Skeletal muscle tissue (tissue), 4 donors: Measurements from ENCODE around the gene ANKS4B. TPM values are rescaled to one million over a fixed set of nuclear protein-coding genes. Genes with fewer than 3 reads are reported as not detected.

Source experiments
- H3K27ac ChIP-seq: one replicate; pipeline ENCODE4 v1.7.0; 2013; ENCODE audit warnings: mild to moderate bottlenecking, low read depth, low read length, inconsistent platforms
- H3K27me3 ChIP-seq, 3 donors: one replicate each; pipeline ENCODE4 v1.7.0; 2013; ENCODE audit warnings: low read length in 3 of 3; ENCODE audit not compliant: control insufficient read depth in 3 of 3, insufficient read depth in 3 of 3
- H3K36me3 ChIP-seq, 3 donors: one replicate each; pipeline ENCODE4 v1.7.0; 2013; ENCODE audit warnings: low read length in 3 of 3; ENCODE audit not compliant: control insufficient read depth in 3 of 3, insufficient read depth in 3 of 3
- H3K4me1 ChIP-seq, 3 donors: one replicate each; pipeline ENCODE4 v1.7.0; 2013; ENCODE audit warnings: low read length in 3 of 3, mild to moderate bottlenecking in 3 of 3; ENCODE audit not compliant: control insufficient read depth in 3 of 3, insufficient read depth in 3 of 3
- H3K4me3 ChIP-seq, 3 donors: one replicate each; pipeline ENCODE4 v1.7.0; 2013; ENCODE audit warnings: low read length in 3 of 3
- H3K9ac ChIP-seq, 3 donors: one replicate each; pipeline ENCODE4 v1.7.0; 2013; ENCODE audit warnings: low read length in 3 of 3, mild to moderate bottlenecking in 3 of 3, moderate library complexity in 2 of 3, low read depth in 1 of 3
- H3K9me3 ChIP-seq, 3 donors: one replicate each; pipeline ENCODE4 v1.7.0; 2013; ENCODE audit warnings: low read length in 3 of 3; ENCODE audit not compliant: control insufficient read depth in 3 of 3
- total RNA-seq: library from RNA; depleted of rRNA; stranded (reverse); fragments of >200 nt; gene quantifications from one replicate; pipeline ENCODE4 v1.2.3, GENCODE V29; 2014
- donor health status: Osteomylitis.

The ANKS4B gene
- total RNA-seq, result not detected

GRCh38 chr16:21233521-21234150, at the start of gene ANKS4B:
Gene ANKS4B (plus strand): TSS chr16:21233699. CDS start chr16:21233738, 39 bp downstream.
- H3K9me3 ChIP-seq, result no peaks in the 10 kb centered on the region
- H3K27ac ChIP-seq, result no peak within 1 kb of the TSS
- no peak within 1 kb of the TSS for H3K4me3 ChIP-seq
- H3K27me3 ChIP-seq, result peaks cover 0 to 5% (median 0%) of the 10 kb centered on the region in 3 donors
- H3K4me1 ChIP-seq, result no peaks in the 10 kb centered on the region
- H3K36me3 ChIP-seq, result no peaks in the 10 kb centered on the region
- H3K9ac ChIP-seq, result no peak within 1 kb of the TSS

- no peak overlapping the region for H3K9ac ChIP-seq
- peaks cover 0 to 4% (median 3%) of the 10 kb centered on the region in 3 donors for H3K4me1 ChIP-seq
- H3K36me3 ChIP-seq, result peaks cover 24 to 35% (median 31%) of the 10 kb centered on the region in 3 donors
- H3K4me3 ChIP-seq, result no peak overlapping the region
- no peaks in the 10 kb centered on the region for H3K9me3 ChIP-seq
- no peak overlapping the region for H3K27ac ChIP-seq
- peaks cover 0 to 2% (median 0%) of the 10 kb centered on the region in 3 donors for H3K27me3 ChIP-seq
Measured at GRCh38 chr16:21183995-21184394, 49.5 kb upstream of the ANKS4B start.

- H3K9ac ChIP-seq, result no peak overlapping the region
- peaks cover 0 to 2% (median 0%) of the 10 kb centered on the region in 3 donors for H3K27me3 ChIP-seq
- H3K4me1 ChIP-seq, result peaks cover 0 to 4% (median 3%) of the 10 kb centered on the region in 3 donors
- H3K9me3 ChIP-seq, result no peaks in the 10 kb centered on the region
- H3K27ac ChIP-seq, result no peak overlapping the region
- H3K36me3 ChIP-seq, result peaks cover 16 to 27% (median 24%) of the 10 kb centered on the region in 3 donors
- H3K4me3 ChIP-seq, result no peak overlapping the region
Measured at GRCh38 chr16:21184834-21185233, 48.7 kb upstream of the ANKS4B start.

- Histone ChIP-seq H3K27me3 (peaks cover 0 to 2% (median 0%) of the 10 kb centered on the region in 3 donors), H3K4me1 (peaks cover 0 to 4% (median 3%) of the 10 kb centered on the region in 3 donors), H3K9me3 (no peaks in the 10 kb centered on the region)
Measured at GRCh38 chr16:21185659-21186325, 47.7 kb upstream of the ANKS4B start.

GRCh38 chr16:21186326-21186691, 47.2 kb upstream of the ANKS4B start:
- Histone ChIP-seq H3K9me3 (no peaks in the 10 kb centered on the region), H3K27ac (no peak overlapping the region), H3K27me3 (peaks cover 0 to 2% (median 0%) of the 10 kb centered on the region in 3 donors), H3K4me1 (peaks cover 0 to 4% (median 3%) of the 10 kb centered on the region in 3 donors), H3K36me3 (peaks cover 9 to 14% (median 11%) of the 10 kb centered on the region in 3 donors), H3K4me3 (no peak overlapping the region), H3K9ac (no peak overlapping the region)

More at GRCh38 chr16:21185659-21186325, 47.7 kb upstream of the ANKS4B start:
- peaks cover 14 to 19% (median 15%) of the 10 kb centered on the region in 3 donors for H3K36me3 ChIP-seq
- no peak overlapping the region for H3K4me3 ChIP-seq
- H3K27ac ChIP-seq, result no peak overlapping the region
- H3K9ac ChIP-seq, result no peak overlapping the region

- H3K27ac ChIP-seq, result no peak overlapping the region
- H3K4me1 ChIP-seq, result peaks cover 0 to 4% (median 3%) of the 10 kb centered on the region in 3 donors
- peaks cover 0 to 2% (median 2%) of the 10 kb centered on the region in 3 donors for H3K27me3 ChIP-seq
- no peaks in the 10 kb centered on the region for H3K36me3 ChIP-seq
- H3K4me3 ChIP-seq, result no peak overlapping the region
- H3K9ac ChIP-seq, result no peak overlapping the region
- H3K9me3 ChIP-seq, result no peaks in the 10 kb centered on the region
Measured at GRCh38 chr16:21189311-21189710, 44.2 kb upstream of the ANKS4B start.

GRCh38 chr16:21190013-21190412, 43.5 kb upstream of the ANKS4B start:
- Histone ChIP-seq H3K27ac (no peak overlapping the region), H3K4me1 (peaks cover 0 to 4% (median 3%) of the 10 kb centered on the region in 3 donors), H3K9ac (no peak overlapping the region), H3K4me3 (no peak overlapping the region), H3K36me3 (no peaks in the 10 kb centered on the region), H3K27me3 (peaks cover 0 to 3% (median 2%) of the 10 kb centered on the region in 3 donors), H3K9me3 (no peaks in the 10 kb centered on the region)

GRCh38 chr16:21190599-21190998, 42.9 kb upstream of the ANKS4B start:
- H3K9ac ChIP-seq, result no peak overlapping the region
- H3K27ac ChIP-seq, result no peak overlapping the region
- H3K27me3 ChIP-seq, result peaks cover 0 to 3% (median 2%) of the 10 kb centered on the region in 3 donors
- H3K4me3 ChIP-seq, result no peak overlapping the region
- no peaks in the 10 kb centered on the region for H3K36me3 ChIP-seq
- no peaks in the 10 kb centered on the region for H3K9me3 ChIP-seq
- H3K4me1 ChIP-seq, result peaks cover 0 to 4% (median 3%) of the 10 kb centered on the region in 3 donors

GRCh38 chr16:21192991-21193390, 40.5 kb upstream of the ANKS4B start:
- no peak overlapping the region for H3K4me3 ChIP-seq
- H3K9ac ChIP-seq, result no peak overlapping the region
- peaks cover 0 to 4% (median 3%) of the 10 kb centered on the region in 3 donors for H3K4me1 ChIP-seq
- H3K36me3 ChIP-seq, result no peaks in the 10 kb centered on the region
- no peak overlapping the region for H3K27ac ChIP-seq
- no peaks in the 10 kb centered on the region for H3K9me3 ChIP-seq
- H3K27me3 ChIP-seq, result peaks cover 0 to 3% (median 2%) of the 10 kb centered on the region in 3 donors

- H3K9me3 ChIP-seq, result no peaks in the 10 kb centered on the region
- no peaks in the 10 kb centered on the region for H3K36me3 ChIP-seq
- no peak overlapping the region for H3K27ac ChIP-seq
- H3K4me3 ChIP-seq, result no peak overlapping the region
- no peak overlapping the region for H3K9ac ChIP-seq
- no peaks in the 10 kb centered on the region for H3K4me1 ChIP-seq
- peaks cover 0 to 5% (median 5%) of the 10 kb centered on the region in 3 donors for H3K27me3 ChIP-seq
Measured at GRCh38 chr16:21194771-21195301, 38.7 kb upstream of the ANKS4B start.
